HG02840 (cell line): ENCODE results near the gene SLC9A3.
"Not testable (repeated sequence)": the region's sequence is repeated elsewhere in the genome, so short reads cannot be mapped to it uniquely, and the experiment has no call there.

Experiments
- ATAC-seq: cut with Tn5 transposase; IDR thresholded peaks from one replicate; pipeline ENCODE4 v1.9.1; 2021; ENCODE audit warnings: mild to moderate bottlenecking, moderate library complexity, moderate number of reproducible peaks; ENCODE audit not compliant: unreplicated experiment, low FRiP score

Gene SLC9A3

GRCh38 chr5:524234-524972, at the start of gene SLC9A3:
Gene SLC9A3, minus strand, starts transcription at chr5:524449.
- ATAC-seq = no peak

- ATAC-seq = no peak
Observed at GRCh38 chr5:573976-574375, 49.7 kb upstream of the SLC9A3 start.

GRCh38 chr5:573206-573605, 49.0 kb upstream of the SLC9A3 start:
- ATAC-seq = no peak

GRCh38 chr5:572398-573019, 48.3 kb upstream of the SLC9A3 start:
- no peak for ATAC-seq

GRCh38 chr5:571791-572190, 47.5 kb upstream of the SLC9A3 start:
- ATAC-seq = no peak

- ATAC-seq = no peak
Observed at GRCh38 chr5:570886-571285, 46.6 kb upstream of the SLC9A3 start.

- no peak for ATAC-seq
Observed at GRCh38 chr5:570446-570845, 46.2 kb upstream of the SLC9A3 start.

- ATAC-seq = no peak
Observed at GRCh38 chr5:569868-570361, 45.7 kb upstream of the SLC9A3 start.

GRCh38 chr5:569358-569867, 45.2 kb upstream of the SLC9A3 start:
- no peak for ATAC-seq

- no peak for ATAC-seq
Observed at GRCh38 chr5:568809-569208, 44.6 kb upstream of the SLC9A3 start.

GRCh38 chr5:568061-568781, 44.0 kb upstream of the SLC9A3 start:
- ATAC-seq = no peak

- ATAC-seq = no peak
Observed at GRCh38 chr5:567664-568060, 43.4 kb upstream of the SLC9A3 start.

GRCh38 chr5:566636-567309, 42.5 kb upstream of the SLC9A3 start:
- ATAC-seq = no peak

GRCh38 chr5:565782-566440, 41.7 kb upstream of the SLC9A3 start:
- ATAC-seq = no peak

- no peak for ATAC-seq
Observed at GRCh38 chr5:561408-561807, 37.2 kb upstream of the SLC9A3 start.

GRCh38 chr5:560792-561166, 36.5 kb upstream of the SLC9A3 start:
- no peak for ATAC-seq

GRCh38 chr5:558871-559503, 34.7 kb upstream of the SLC9A3 start:
- no peak for ATAC-seq

GRCh38 chr5:558326-558725, 34.1 kb upstream of the SLC9A3 start:
- no peak for ATAC-seq

- ATAC-seq = not testable (repeated sequence)
Observed at GRCh38 chr5:557917-558316, 33.7 kb upstream of the SLC9A3 start.
